WTC11 (cell line): Measurements from ENCODE around the gene EPN2.

Experiments used
- CREB1 ChIP-seq: sonication (generic); formaldehyde crosslinking; IDR thresholded peaks from 2 replicates; pipeline ENCODE4 v1.8.0; 2023; ENCODE audit warnings: mild to moderate bottlenecking, missing genetic modification reagents
- IRF2 ChIP-seq: sonication (generic); formaldehyde crosslinking; IDR thresholded peaks from 2 replicates; pipeline ENCODE4 v1.8.0; 2022; ENCODE audit warnings: low read depth, missing genetic modification reagents, borderline replicate concordance
- MXD4 ChIP-seq: fragments of 250-450 bp; sonication (Bioruptor Pico); IDR thresholded peaks from 2 replicates; pipeline ENCODE4 v1.8.0; 2021; ENCODE audit warnings: mild to moderate bottlenecking, moderate library complexity, borderline replicate concordance
- TP53 ChIP-seq: sonication (generic); formaldehyde crosslinking; IDR thresholded peaks from 2 replicates; pipeline ENCODE4 v1.8.1; 2023; ENCODE audit warnings: mild to moderate bottlenecking, missing genetic modification reagents
- ZNF396 ChIP-seq: fragments of 250-450 bp; sonication (Bioruptor Pico); IDR thresholded peaks from 2 replicates; pipeline ENCODE4 v1.8.0; 2021; ENCODE audit warnings: mild to moderate bottlenecking, moderate library complexity, borderline replicate concordance
- TF ChIP-seq, protein P1 (sequence below): fragments of 200-600 bp; IDR thresholded peaks from 2 replicates; pipeline ENCODE4 v1.8.0; 2022; ENCODE audit warnings: antibody characterized with exemption

DNA sequence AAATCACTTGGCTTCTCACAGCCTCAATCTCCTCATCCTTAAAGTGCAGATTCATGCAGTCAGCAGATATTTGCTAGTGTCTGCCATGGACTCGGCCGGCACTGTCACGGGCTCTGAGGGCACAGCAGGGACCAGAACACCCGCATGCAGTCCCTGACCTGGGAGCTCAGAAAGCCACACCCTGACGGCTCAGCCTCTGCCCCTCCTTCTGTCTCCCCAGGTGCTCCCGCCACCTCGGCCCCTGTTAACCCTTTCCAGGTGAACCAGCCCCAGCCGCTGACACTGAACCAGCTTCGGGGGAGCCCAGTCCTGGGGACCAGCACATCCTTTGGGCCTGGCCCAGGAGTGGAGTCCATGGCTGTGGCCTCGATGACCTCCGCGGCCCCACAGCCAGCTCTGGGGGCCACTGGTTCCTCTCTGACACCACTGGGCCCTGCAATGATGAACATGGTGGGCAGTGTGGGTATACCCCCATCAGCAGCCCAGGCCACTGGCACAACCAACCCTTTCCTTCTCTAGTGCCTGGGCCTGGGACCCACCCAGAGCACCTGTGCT lies 96.6 kb downstream of the EPN2 start:
- TF ChIP-seq, protein P1, sequence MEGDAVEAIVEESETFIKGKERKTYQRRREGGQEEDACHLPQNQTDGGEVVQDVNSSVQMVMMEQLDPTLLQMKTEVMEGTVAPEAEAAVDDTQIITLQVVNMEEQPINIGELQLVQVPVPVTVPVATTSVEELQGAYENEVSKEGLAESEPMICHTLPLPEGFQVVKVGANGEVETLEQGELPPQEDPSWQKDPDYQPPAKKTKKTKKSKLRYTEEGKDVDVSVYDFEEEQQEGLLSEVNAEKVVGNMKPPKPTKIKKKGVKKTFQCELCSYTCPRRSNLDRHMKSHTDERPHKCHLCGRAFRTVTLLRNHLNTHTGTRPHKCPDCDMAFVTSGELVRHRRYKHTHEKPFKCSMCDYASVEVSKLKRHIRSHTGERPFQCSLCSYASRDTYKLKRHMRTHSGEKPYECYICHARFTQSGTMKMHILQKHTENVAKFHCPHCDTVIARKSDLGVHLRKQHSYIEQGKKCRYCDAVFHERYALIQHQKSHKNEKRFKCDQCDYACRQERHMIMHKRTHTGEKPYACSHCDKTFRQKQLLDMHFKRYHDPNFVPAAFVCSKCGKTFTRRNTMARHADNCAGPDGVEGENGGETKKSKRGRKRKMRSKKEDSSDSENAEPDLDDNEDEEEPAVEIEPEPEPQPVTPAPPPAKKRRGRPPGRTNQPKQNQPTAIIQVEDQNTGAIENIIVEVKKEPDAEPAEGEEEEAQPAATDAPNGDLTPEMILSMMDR: no peak
- TF ChIP-seq TP53 (CRISPR knock-in tag) (no peak), IRF2 (CRISPR knock-in tag) (no peak), ZNF396 (no peak), CREB1 (CRISPR knock-in tag) (no peak), MXD4 (CRISPR knock-in tag) (no peak)
